GM18517 (cell line): ENCODE data around the gene SH3RF3.

Experiments
- ATAC-seq: cut with Tn5 transposase; IDR thresholded peaks from one replicate; pipeline ENCODE4 v1.9.1; 2021; ENCODE audit warnings: mild to moderate bottlenecking, moderate library complexity; ENCODE audit not compliant: unreplicated experiment

Gene SH3RF3

GRCh38 chr2:109256111-109256510 lies 127.1 kb downstream of the SH3RF3 start:
- no peak for ATAC-seq

GRCh38 chr2:109256921-109257320 lies 127.9 kb downstream of the SH3RF3 start:
- ATAC-seq: no peak

- no peak for ATAC-seq
Measured at GRCh38 chr2:109257653-109258052, 128.6 kb downstream of the SH3RF3 start.

DNA sequence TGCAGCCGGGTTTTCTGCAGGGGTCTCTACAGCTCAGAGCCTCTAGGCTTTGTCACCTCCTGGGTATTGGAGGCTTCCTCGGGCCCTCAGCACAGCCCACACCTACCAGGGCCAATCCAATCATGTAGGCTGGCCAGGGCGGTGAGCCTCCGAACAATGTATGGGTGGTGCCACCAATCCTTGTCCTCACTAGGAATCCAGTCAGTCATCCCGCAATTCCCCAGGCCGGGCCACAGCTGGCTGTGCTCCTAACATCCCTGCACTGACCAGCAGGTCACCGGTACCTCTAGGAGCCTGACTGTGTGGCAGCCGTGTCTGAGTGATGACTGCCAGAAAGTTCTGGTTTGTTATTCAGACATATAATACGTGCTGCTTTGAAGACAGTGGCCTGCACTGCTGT lies 129.4 kb downstream of the SH3RF3 start:
- ATAC-seq: no peak

DNA sequence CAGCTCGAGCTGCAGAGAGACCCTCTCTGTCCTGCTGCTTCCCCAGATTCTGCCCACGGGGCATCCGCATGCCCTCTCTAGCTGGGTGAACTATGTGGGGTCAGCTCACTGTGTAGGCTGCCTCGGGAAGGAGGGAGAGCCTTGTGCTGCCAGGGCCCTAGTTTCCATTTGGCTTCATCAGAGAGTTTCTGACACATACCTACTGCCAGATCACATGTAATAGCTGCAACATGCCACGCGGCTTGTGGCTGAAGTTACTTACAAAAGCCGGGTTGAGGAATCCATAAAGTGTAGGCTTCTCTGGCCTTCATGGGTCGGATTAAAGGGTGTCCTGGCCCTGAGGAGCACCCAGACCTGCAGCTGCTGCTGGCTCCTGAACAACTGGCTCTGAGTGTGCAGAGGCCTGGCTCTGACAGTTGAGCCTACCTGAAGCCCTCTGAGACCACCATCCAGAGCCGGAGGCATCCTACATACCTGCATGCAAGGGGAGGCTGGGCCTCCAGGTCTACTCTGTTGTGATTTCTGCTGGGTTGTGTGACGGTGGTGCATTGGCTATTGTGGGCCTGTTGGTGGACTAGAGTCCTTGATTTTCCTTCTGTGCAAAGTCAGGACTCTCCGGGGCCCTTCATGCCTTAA lies 130.0 kb downstream of the SH3RF3 start:
- ATAC-seq: no peak

GRCh38 chr2:109259671-109260070 lies 130.7 kb downstream of the SH3RF3 start:
- no peak for ATAC-seq

- no peak for ATAC-seq
Measured at GRCh38 chr2:109260116-109260855, 131.3 kb downstream of the SH3RF3 start.

DNA sequence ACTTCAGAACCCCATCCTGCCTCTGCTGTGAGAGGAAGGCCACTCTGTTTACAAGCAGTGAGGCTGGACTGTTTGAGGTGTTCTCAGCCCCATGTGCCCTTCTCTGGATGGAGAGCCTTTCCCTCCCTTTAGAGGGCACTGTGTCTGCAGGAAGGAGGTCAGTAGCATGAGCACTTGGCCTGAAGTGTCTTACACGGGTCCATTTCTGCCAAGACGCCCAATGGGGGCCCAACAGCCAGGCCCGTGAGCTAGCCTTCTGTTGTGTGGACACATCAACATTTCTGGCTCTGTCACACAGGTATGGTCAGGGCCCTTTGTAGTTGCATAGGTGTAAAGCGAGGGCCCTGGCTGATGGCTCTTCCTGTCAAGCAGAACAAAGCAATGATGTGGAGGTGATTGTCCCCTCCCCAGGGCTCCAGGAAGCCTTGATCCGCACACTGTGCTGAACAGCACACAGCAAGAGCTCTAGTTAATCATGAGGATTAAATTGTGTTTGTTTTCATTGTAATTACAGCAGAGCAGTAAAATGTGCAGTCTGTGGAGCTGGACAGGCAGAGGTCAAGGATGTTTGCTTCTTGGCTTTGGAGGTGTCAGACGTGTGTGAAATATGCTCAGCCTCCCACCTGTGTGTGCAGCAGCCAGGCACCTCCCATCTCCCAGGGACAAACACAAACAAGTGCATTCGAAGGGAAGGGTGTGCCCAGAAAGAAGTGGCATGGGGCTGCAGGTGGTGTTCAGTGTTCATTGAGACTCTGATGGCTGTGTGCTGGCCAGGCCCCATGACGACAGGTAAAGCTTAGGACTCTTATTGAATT lies 132.1 kb downstream of the SH3RF3 start:
- no peak for ATAC-seq

GRCh38 chr2:109261906-109262631 lies 133.1 kb downstream of the SH3RF3 start:
- no peak for ATAC-seq

DNA sequence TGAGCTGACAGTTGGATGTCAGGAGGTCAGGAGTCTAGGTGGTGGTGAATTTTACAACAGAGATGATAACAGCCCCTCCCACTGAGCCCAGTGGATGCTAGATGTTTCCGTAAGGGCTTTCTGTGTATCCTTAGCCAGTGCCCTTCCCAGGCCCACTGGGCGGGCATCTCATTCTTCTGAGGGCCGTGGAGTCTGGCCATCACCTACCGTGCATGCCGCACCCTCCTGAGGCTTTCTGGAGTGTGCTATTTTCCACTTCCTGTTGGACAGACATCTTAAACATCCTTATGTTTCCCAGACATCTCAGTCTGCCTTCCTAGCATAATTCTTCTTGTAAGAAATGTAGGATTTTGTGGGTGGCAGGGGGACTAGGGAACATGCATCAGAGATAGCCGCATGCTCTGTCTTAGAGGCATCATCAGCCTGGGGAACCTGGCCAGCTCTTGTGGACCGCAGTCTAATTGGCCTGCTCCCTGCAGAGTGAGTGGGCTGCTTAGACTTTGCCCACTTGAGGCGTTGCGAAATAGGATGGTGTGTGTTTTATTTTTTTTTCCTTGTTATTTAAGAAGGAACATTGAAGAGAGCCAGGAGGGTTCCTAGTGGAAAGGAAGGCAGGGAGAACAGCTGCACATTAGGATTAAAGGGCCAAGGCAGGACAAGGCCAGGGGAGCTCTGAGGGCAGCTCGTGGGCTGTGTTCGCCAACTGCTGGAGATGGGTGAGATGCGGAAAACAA lies 135.8 kb downstream of the SH3RF3 start:
- no peak for ATAC-seq

GRCh38 chr2:109265369-109265768 lies 136.4 kb downstream of the SH3RF3 start:
- ATAC-seq: no peak

DNA sequence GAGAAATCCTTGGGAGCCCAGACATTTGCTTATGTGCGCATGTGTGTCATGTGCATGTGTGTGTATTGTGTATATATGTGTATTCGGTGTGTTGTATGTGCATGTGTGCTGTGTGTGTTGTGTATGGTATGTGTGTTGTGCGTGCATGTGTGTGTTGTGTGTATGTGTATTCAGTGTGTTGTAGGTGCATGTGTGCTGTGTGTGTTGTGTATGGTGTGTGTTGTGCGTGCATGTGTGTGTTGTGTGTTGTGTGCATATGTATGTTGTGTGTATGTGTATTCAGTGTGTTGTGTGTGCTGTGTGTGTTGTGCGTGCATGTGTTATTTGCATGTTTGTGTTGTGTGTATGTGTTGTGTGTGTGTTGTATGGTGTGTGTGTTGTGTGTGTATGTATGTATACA lies 136.9 kb downstream of the SH3RF3 start:
- no peak for ATAC-seq

DNA sequence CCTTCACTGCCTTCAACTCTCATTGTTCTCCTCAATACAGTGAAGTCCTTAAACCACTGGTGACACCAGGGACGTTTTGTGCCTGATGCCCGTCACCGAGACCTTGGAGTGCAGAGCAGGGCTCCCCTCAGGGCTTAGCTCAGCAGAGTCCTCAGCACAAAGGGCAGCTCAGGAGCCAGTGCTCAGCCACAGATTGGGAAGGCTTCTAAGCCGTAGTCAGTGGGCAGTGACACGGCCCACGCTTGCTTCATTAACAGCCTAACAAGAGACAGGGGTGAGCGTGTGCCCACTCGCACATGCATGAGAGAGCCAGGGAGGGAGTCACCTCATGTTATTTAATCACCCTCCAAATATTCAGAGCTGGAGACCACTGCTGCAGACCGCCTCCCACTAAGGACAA lies 137.5 kb downstream of the SH3RF3 start:
- no peak for ATAC-seq

- ATAC-seq: no peak
Measured at GRCh38 chr2:109266998-109267854, 138.2 kb downstream of the SH3RF3 start.

DNA sequence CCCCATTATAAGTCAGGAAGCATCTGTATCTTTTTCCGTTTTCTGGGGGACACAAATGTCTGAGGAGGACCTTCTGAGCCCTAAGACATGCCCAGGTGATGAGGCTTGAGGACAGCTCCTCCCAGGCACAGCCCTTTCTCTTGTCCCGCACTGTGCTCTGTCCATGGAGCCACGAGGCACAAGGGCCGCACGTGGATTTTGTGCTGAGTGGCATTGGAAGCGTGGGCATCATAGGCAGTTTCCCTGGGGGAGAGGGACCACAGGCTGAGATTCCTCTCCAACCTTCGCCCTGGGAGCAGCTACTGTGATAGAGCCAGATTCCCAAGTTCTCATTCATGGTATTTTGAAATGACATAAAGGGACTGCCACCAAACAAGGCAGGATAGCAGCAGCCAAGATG lies 139.9 kb downstream of the SH3RF3 start:
- ATAC-seq: no peak

GRCh38 chr2:109269706-109270504 lies 140.9 kb downstream of the SH3RF3 start:
- ATAC-seq: no peak

DNA sequence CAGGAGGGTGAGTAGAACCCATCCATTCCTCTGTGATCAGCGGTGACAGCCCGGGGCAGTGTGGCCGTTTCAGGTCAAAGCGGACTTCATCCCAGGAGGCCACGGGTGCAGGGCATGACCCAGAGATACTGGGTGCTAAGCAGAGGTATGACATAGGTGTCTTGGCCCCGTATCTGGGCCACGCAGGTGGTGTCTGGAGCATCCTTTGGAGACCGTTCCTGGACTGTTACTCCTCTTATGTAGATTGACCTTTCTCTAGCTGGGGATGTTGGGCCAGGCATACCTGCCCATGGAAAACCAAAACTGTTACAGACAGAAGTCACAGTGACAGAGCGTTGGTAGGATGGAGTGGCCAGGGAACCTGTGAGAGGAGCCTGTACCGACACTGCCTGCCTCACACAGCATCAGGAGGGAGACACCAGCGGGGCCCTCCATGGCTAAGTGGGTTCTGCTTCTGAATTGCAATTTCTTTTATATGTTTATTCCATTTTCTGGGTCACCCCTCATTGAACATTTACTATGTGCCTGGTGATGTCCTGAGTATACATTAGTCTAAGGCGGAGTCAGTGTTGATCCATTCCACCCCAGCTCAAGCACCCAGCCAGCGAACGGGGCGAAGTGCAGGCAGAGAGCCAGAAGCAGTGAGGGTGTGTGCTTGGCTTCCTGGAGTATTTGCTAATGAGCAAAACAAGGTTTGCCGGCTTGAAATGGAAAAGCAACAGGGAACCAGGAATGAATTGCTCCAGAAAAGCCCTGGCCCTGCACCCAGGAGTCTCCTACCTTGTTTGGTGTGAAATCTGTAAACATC lies 141.7 kb downstream of the SH3RF3 start:
- ATAC-seq: no peak

- ATAC-seq: no peak
Measured at GRCh38 chr2:109271920-109272319, 142.9 kb downstream of the SH3RF3 start.
